ENCODE results near the gene ARPC1A.
A peak's percentile ranks its signal among the peaks of the same experiment; 100 is the strongest.
"Not testable (repeated sequence)": the region's sequence is repeated elsewhere in the genome, so short reads cannot be mapped to it uniquely, and the experiment has no call there.

Gene ARPC1A

GRCh38 chr7:99322659-99323058, 3.0 kb upstream of the ARPC1A start:
- not testable (repeated sequence) for DNase-seq

- no peak for DNase-seq
These were observed 1.1 kb upstream of the ARPC1A start for GRCh38 chr7:99324559-99324958.

- no peak for DNase-seq
These were observed 651 bp upstream of the ARPC1A start for GRCh38 chr7:99325001-99325493.

GRCh38 chr7:99326408-99326782, 697 bp downstream of the ARPC1A start:
- no peak for DNase-seq

GRCh38 chr7:99330314-99330961, 4.7 kb downstream of the ARPC1A start:
- not testable (repeated sequence) for DNase-seq

GRCh38 chr7:99331002-99331401, 5.3 kb downstream of the ARPC1A start:
- peak; percentile 25 for DNase-seq

- DNase-seq: no peak
These were observed 13.9 kb downstream of the ARPC1A start for GRCh38 chr7:99339595-99339994.

GRCh38 chr7:99340659-99341058, 15.0 kb downstream of the ARPC1A start:
- no peak for DNase-seq

GRCh38 chr7:99344061-99344647, 18.5 kb downstream of the ARPC1A start:
- DNase-seq: no peak

- not testable (repeated sequence) for DNase-seq
These were observed 24.9 kb downstream of the ARPC1A start for GRCh38 chr7:99350641-99351040.

GRCh38 chr7:99352247-99352646, 26.5 kb downstream of the ARPC1A start:
- no peak for DNase-seq

- DNase-seq: no peak
These were observed 29.4 kb downstream of the ARPC1A start for GRCh38 chr7:99355098-99355497.

GRCh38 chr7:99357701-99358490, 32.2 kb downstream of the ARPC1A start:
- DNase-seq: no peak

GRCh38 chr7:99358521-99358920, 32.8 kb downstream of the ARPC1A start:
- not testable (repeated sequence) for DNase-seq

GRCh38 chr7:99359465-99360154, 33.9 kb downstream of the ARPC1A start:
- DNase-seq: no peak

GRCh38 chr7:99362801-99363200, 37.1 kb downstream of the ARPC1A start:
- DNase-seq: no peak

GRCh38 chr7:99363286-99363685, 37.6 kb downstream of the ARPC1A start:
- no peak for DNase-seq

- DNase-seq: peak; percentile 66
These were observed 39.8 kb downstream of the ARPC1A start for GRCh38 chr7:99365318-99366141.

GRCh38 chr7:99366646-99367045, 40.9 kb downstream of the ARPC1A start:
- DNase-seq: no peak

GRCh38 chr7:99368750-99369389, 43.2 kb downstream of the ARPC1A start:
- DNase-seq: no peak

- no peak for DNase-seq
These were observed 44.2 kb downstream of the ARPC1A start for GRCh38 chr7:99369767-99370391.

Measured in stimulated activated CD4-positive, alpha-beta T cell treated with anti-CD3 and anti-CD28 coated beads, Interleukin-15, amount 100 ng/mL, for 24 hours (primary cell).